Adrenal gland (tissue), 12 donors: Measurements from ENCODE around the gene RUBCNL. TPM values are rescaled to one million over a fixed set of nuclear protein-coding genes. Genes with fewer than 3 reads are reported as not detected.

Experiments used
- DNase-seq, 7 donors: peaks; one replicate each; pipeline ENCODE4 v3.0.0-alpha.2; 2019 to 2020
- H3K27ac ChIP-seq, 5 donors: fragments of 200-600 bp; sonication (generic) in 4 of 5; 1 replicate in 3 of 5; 2 replicates in 2 of 5; pipeline versions ENCODE4 v1.5.1 to v1.8.0; 2016 to 2020; ENCODE audit warnings: mild to moderate bottlenecking in 1 of 5
- H3K27me3 ChIP-seq: fragments of 200-600 bp; 2 replicates; pipeline ENCODE4 v1.8.0; 2021
- H3K36me3 ChIP-seq, 2 donors: fragments of 200-600 bp; replicated peaks in 1 of 2; 1 replicate in 1 of 2; 2 replicates in 1 of 2; pipeline versions ENCODE4 v1.5.1 to v1.8.0; 2018 to 2022
- H3K4me1 ChIP-seq, 2 donors: fragments of 200-600 bp; replicated peaks in 1 of 2; 1 replicate in 1 of 2; 2 replicates in 1 of 2; pipeline versions ENCODE4 v1.5.1 to v1.8.0; 2018 to 2021
- H3K4me3 ChIP-seq, 4 donors: fragments of 200-600 bp; sonication (generic) in 3 of 4; one replicate each; pipeline ENCODE4 v1.5.1; 2016 to 2018
- H3K9me3 ChIP-seq, 3 donors: fragments of 200-600 bp; sonication (generic) in 1 of 3; replicated peaks in 1 of 3; 1 replicate in 2 of 3; 2 replicates in 1 of 3; pipeline versions ENCODE4 v1.5.1 to v1.8.0; 2016 to 2021
- CTCF ChIP-seq, 6 experiments: fragments of 450-650 bp in 4 of 6; fragments of 200-600 bp in 2 of 6; sonication (generic) in 1 of 6; IDR thresholded peaks; 1 replicate in 5 of 6; 2 replicates in 1 of 6; pipeline versions ENCODE4 v1.5.1 to v1.8.0; 2016 to 2021; ENCODE audit warnings: antibody characterized with exemption in 6 of 6, mild to moderate bottlenecking in 2 of 6, moderate library complexity in 1 of 6
- POLR2A ChIP-seq, 2 donors: fragments of 450-650 bp; IDR thresholded peaks; one replicate each; pipeline ENCODE4 v1.6.1; 2017; ENCODE audit warnings: antibody characterized with exemption in 2 of 2, mild to moderate bottlenecking in 2 of 2, moderate library complexity in 1 of 2
- WGBS, 4 donors: extraction: QIAGEN DNeasy Blood & Tissue Kit in 2 of 4; methylation state at CpG; one replicate each; pipeline versions ENCODE4 v1.1.5 to v1.1.7; 2013 to 2017; 5-methylcytosine and 5-hydroxymethylcytosine counted together
- intact Hi-C, 2 donors: fragments of 100-400 bp; cut with DNase I; formaldehyde crosslinking; loops; one replicate each; pipeline versions ENCODE4 v1.14.1 to v1.15.0; 2022 to 2023
- polyA plus RNA-seq, 3 donors: library from polyadenylated mRNA; stranded (reverse); fragments of 200-250 nt in 2 of 3; fragments of 350-450 nt in 1 of 3; fragmentation: Illumina TruSeq in 1 of 3; extraction: RNeasy Lipid Tissue Mini Kit (QIAGEN cat#74804) in 1 of 3; gene quantifications; one replicate each; pipeline ENCODE4 v1.2.3, GENCODE V29; 2013 to 2014
- total RNA-seq, 9 donors: library from RNA; depleted of rRNA in 4 of 9; stranded (reverse); fragments of >200 nt in 4 of 9; fragments of 120-200 nt in 1 of 9; fragmentation: NEBNext Ultra II Directional in 1 of 9; extraction: Animal tissue kit (Norgen Biotek cat#: 25700) in 1 of 9; gene quantifications; one replicate each; pipeline versions ENCODE4 v1.1.0 to v1.2.4, GENCODE V29; 2013 to 2023
- donor health status: healthy with polysubstance abuse.
- donor health status: Bipolar disorder and iron deficiency.
- donor health status: DM: yes; HTN: yes; CAD: no.
- donor health status: DM: no; HTN: no; CAD: no.
- donor health status: DM: no; HTN: no; CAD: no.
- donor health status: DM: yes; HTN: yes; CAD: no.

Gene RUBCNL
- total and polyA plus RNA-seq, 12 donors, result 0.81 to 7.9 (median 2.9) TPM

- TF ChIP-seq CTCF (IDR thresholded peaks at IDR 0.05) (no peak), POLR2A (IDR thresholded peaks at IDR 0.05) (no peak)
- Histone ChIP-seq H3K9me3 (no peaks in the 10 kb centered on the region), H3K4me3 (no peak overlapping the region), H3K27ac (no peak overlapping the region), H3K4me1 (no peaks in the 10 kb centered on the region), H3K27me3 (no peaks in the 10 kb centered on the region), H3K36me3 (no peaks in the 10 kb centered on the region)
- intact Hi-C loops, result no loop called here
- 59 to 78% (median 73%) methylated on average over 5 of the region's 5 CpGs for WGBS, 4 donors
- DNase-seq, result no peak
Measured at GRCh38 chr13:46345398-46345797, 41.7 kb downstream of the RUBCNL start.

GRCh38 chr13:46343279-46343994 lies 43.6 kb downstream of the RUBCNL start:
- intact Hi-C loops, result no loop called here

GRCh38 chr13:46342538-46342937 lies 44.5 kb downstream of the RUBCNL start:
- no peak overlapping the region for H3K27ac ChIP-seq
- intact Hi-C loops, result no loop called here
- H3K36me3 ChIP-seq, result no peaks in the 10 kb centered on the region
- H3K27me3 ChIP-seq, result no peaks in the 10 kb centered on the region
- no peaks in the 10 kb centered on the region for H3K9me3 ChIP-seq
- H3K4me1 ChIP-seq, result no peaks in the 10 kb centered on the region
- 67 to 73% (median 69%) methylated on average over 3 of the region's 3 CpGs for WGBS, 4 donors
- TF ChIP-seq CTCF (IDR thresholded peaks at IDR 0.05) (no peak), POLR2A (IDR thresholded peaks at IDR 0.05) (no peak)
- no peak for DNase-seq
- H3K4me3 ChIP-seq, result no peak overlapping the region

More at GRCh38 chr13:46343279-46343994, 43.6 kb downstream of the RUBCNL start:
- 75 to 86% (median 81%) methylated on average over 15 to 16 of the region's 16 CpGs for WGBS, 4 donors
- Histone ChIP-seq H3K4me1 (no peaks in the 10 kb centered on the region), H3K4me3 (no peak overlapping the region), H3K27me3 (no peaks in the 10 kb centered on the region), H3K36me3 (no peaks in the 10 kb centered on the region), H3K9me3 (no peaks in the 10 kb centered on the region), H3K27ac (no peak overlapping the region)
- no peak for DNase-seq
- TF ChIP-seq CTCF (IDR thresholded peaks at IDR 0.05), result no peak
- TF ChIP-seq POLR2A (IDR thresholded peaks at IDR 0.05), result no peak

- intact Hi-C loops, result no loop called here
- H3K4me1 ChIP-seq, result no peaks in the 10 kb centered on the region
- H3K27ac ChIP-seq, result peak overlapping the region in 1 of 5 donors; percentile 60
- TF ChIP-seq POLR2A (IDR thresholded peaks at IDR 0.05) (no peak), CTCF (IDR thresholded peaks at IDR 0.05) (no peak)
- WGBS, 4 donors, result 69 to 100% (median 81%) methylated on average over 1 of the region's 1 CpG
- DNase-seq, result peak in 1 of 7 donors; percentile 32
- H3K36me3 ChIP-seq, result no peaks in the 10 kb centered on the region
- H3K9me3 ChIP-seq, result no peaks in the 10 kb centered on the region
- no peak overlapping the region for H3K4me3 ChIP-seq
- no peaks in the 10 kb centered on the region for H3K27me3 ChIP-seq
Measured at GRCh38 chr13:46341112-46341711, 45.8 kb downstream of the RUBCNL start.
